ENCODE measurements around the gene GLB1L3.

GRCh38 chr11:134364261-134364660, 88.1 kb downstream of the GLB1L3 start:
- TF ChIP-seq CTCF (IDR thresholded peaks at IDR 0.05) (no peak), POLR2AphosphoS5 (IDR thresholded peaks at IDR 0.05) (no peak)
